Activated CD8-positive, alpha-beta memory T cell treated with anti-CD3 and anti-CD28 coated beads, Interleukin-2, amount 10 ng/mL, durations not matched to agents 7 days and 5 days (primary cell): ENCODE measurements around the gene FGF12. TPM values are rescaled to one million over a fixed set of nuclear protein-coding genes. Genes with fewer than 3 reads are reported as not detected.

Experiments used
- ATAC-seq: fragments of 150-1000 bp; cut with Tn5 transposase; one replicate; pipeline ENCODE4 v1.10.0; 2021; ENCODE audit warnings: moderate library complexity
- CTCF ChIA-PET: fragments of 350-600 bp; sonication (Branson Sonifier 250); formaldehyde crosslinking; loops from one replicate; lab custom pipeline; 2021; ENCODE audit warnings: antibody characterized with exemption; lab: Charles Lee
- DNase-seq: peaks from one replicate; pipeline ENCODE4 v3.0.0-alpha.2; 2020
- H3K27ac Mint-ChIP-seq: one replicate; pipeline ENCODE4 v1.8.0; 2021; ENCODE audit warnings: mild to moderate bottlenecking, mixed read lengths
- H3K27me3 Mint-ChIP-seq: one replicate; pipeline ENCODE4 v1.8.0; 2021; ENCODE audit warnings: mixed read lengths
- H3K36me3 Mint-ChIP-seq: one replicate; pipeline ENCODE4 v1.8.0; 2021; ENCODE audit warnings: mild to moderate bottlenecking, mixed read lengths
- H3K4me1 Mint-ChIP-seq: one replicate; pipeline ENCODE4 v1.8.0; 2021; ENCODE audit warnings: mixed read lengths
- H3K4me3 Mint-ChIP-seq: one replicate; pipeline ENCODE4 v1.8.0; 2021; ENCODE audit warnings: mild to moderate bottlenecking, moderate library complexity, mixed read lengths
- H3K9me3 Mint-ChIP-seq: one replicate; pipeline ENCODE4 v1.8.0; 2022; ENCODE audit warnings: low read depth, mixed read lengths
- total RNA-seq, 2 experiments: library from RNA; stranded (reverse); gene quantifications; one replicate each; pipeline ENCODE4 v1.2.3, GENCODE V29; 2021

FGF12 gene
- total RNA-seq, 2 experiments from 2014 or later = not detected

DNA sequence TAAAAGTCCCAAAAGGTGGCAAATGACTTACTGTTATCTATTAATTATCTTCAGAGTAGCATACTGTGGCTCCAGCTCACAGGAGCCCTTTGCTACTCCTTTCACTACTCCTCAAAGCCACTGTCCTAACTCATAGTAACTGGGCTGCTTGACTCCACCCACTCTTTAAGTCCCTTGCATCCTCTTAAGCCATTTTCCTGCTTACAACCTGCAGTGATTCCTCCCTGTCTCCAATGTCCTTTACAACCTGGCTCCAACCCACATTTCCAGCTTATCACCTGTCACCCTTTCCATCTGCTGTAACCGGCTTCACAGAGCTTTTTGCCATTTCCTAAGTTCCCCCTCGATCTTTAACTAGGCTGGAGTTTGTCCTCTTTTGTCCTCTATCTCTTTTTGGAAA lies 388.1 kb downstream of the FGF12 start:
- ATAC-seq (no peak), DNase-seq (no peak)
- Mint-ChIP-seq H3K27ac (no peak overlapping the region), H3K4me1 (no peaks in the 10 kb centered on the region), H3K36me3 (no peaks in the 10 kb centered on the region), H3K27me3 (no peaks in the 10 kb centered on the region), H3K9me3 (no peaks in the 10 kb centered on the region), H3K4me3 (no peak overlapping the region)
- CTCF ChIA-PET = no interaction called here

DNA sequence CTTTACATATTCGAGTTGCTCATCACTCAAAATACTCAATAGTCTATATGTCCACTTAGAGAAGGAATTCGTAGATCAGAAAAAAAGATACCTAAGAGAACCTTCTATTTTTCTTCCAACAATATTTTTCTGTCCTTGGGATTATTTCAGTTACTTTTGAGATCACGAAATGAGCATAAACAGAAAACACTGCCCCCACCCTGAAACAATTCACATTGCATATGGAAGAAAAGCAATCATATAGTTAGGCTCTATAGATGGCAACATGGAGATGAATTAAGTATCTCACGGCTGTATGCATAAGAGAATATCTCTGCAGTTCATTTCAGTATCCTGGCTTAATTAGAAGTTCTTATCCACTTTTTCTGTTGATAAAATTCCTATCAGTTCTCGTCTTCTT lies 391.1 kb downstream of the FGF12 start:
- H3K9me3 Mint-ChIP-seq = no peaks in the 10 kb centered on the region
- CTCF ChIA-PET = no interaction called here

DNA sequence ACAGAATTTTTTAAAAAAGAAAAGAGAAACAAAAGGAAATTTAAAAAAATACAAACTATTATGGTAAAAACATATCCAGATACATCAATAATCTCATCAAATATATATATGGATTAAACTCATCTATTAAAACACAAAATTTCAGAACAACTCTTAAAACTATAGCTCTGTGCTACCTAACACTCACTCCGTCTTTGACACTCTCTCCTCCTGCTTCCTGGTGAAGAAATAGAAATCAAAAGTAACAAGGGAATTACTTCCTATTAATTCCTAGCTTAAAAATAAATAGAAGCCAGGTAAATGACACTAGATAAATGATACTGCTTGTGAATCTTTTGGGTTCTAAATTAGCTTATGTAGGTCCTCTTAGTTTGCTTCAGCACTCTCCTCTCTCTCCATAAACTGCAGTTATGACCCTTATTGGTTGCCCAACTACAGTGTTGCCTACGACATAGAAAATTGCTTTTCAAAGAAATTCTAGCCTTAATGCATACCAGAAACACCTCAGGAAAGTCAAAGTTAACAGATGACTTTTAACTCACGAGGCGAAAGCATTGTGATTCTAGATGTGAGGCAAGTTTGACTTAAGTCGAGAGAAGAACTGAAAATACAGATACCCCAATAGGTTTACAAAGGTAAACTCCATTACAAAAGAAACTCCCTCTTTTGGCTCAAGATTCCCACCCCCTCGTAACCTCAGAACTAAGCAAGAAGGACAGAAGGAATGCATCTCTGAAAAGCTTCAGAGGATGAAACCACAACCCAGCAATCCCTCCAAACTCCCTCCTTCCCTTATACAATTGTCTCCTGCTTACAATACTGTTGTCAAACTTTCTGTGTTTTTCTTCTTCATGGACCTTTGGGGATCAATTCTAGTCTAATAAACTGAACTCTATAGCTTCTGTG lies 394.7 kb downstream of the FGF12 start:
- no peak overlapping the region for H3K27ac Mint-ChIP-seq
- H3K4me1 Mint-ChIP-seq = peaks cover 6% of the 10 kb centered on the region
- H3K9me3 Mint-ChIP-seq = no peaks in the 10 kb centered on the region
- ATAC-seq (no peak), DNase-seq (no peak)
- no peaks in the 10 kb centered on the region for H3K36me3 Mint-ChIP-seq
- peak overlapping the region; percentile 23 for H3K4me3 Mint-ChIP-seq
- CTCF ChIA-PET = no interaction called here
- no peaks in the 10 kb centered on the region for H3K27me3 Mint-ChIP-seq

More for the DNA sequence above, 391.1 kb downstream of the FGF12 start:
- Mint-ChIP-seq H3K4me1 (peaks cover 4% of the 10 kb centered on the region), H3K27ac (no peak overlapping the region), H3K27me3 (no peaks in the 10 kb centered on the region), H3K4me3 (no peak overlapping the region), H3K36me3 (no peaks in the 10 kb centered on the region)
- ATAC-seq (no peak), DNase-seq (no peak)

DNA sequence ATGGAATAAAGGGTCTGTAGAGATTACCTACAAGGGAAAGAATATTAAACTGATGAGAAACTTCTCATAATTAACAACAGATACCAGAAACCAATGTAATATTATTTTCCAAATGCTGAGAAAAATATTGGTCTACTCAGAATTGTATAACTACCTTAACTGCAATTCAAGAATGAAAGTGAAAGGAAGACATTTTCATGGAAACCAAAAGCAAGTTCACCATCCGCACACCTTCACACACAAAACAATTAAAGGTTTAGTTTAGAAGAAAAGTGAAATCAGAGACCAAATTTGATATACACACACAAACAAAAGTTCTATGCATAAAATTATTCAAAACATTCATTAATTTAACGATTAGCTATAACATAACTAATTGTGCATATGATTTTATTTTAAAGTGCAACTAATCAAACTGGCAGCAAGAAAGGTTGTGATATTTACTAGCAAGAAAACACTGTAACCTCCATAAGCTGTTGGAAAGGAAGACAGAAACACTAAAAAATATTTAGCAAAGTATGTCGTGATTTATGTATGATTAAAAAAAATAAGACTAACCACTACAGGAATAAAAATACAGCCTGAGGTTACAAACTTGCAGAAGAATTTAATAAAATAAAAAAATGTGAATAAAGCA lies 395.5 kb downstream of the FGF12 start:
- ATAC-seq (no peak), DNase-seq (no peak)
- H3K36me3 Mint-ChIP-seq = no peaks in the 10 kb centered on the region
- CTCF ChIA-PET = no interaction called here
- no peak overlapping the region for H3K27ac Mint-ChIP-seq
- H3K4me1 Mint-ChIP-seq = peaks cover 6% of the 10 kb centered on the region
- peak overlapping the region; percentile 32 for H3K4me3 Mint-ChIP-seq
- H3K9me3 Mint-ChIP-seq = no peaks in the 10 kb centered on the region
- H3K27me3 Mint-ChIP-seq = no peaks in the 10 kb centered on the region

DNA sequence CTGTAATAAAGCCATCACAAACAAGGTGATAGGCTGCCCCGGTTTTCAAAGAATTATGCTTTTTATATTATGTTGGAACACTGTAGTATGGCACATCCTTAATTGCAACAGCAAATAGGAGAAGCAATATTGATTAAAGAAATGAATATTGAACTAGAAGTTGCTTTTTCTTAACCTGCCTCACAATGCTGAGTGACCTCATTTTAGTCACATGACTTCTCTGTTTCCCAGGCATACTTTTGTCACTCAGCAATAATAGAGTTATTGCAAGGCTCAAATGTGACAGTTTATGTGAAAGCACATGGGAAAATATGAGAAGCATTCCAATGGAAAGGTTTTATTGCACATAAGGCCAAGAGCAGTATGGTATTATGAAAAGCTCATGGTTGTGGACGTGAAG lies 400.7 kb downstream of the FGF12 start:
- H3K4me3 Mint-ChIP-seq = no peak overlapping the region
- H3K27ac Mint-ChIP-seq = no peak overlapping the region
- H3K4me1 Mint-ChIP-seq = peaks cover 4% of the 10 kb centered on the region
- ATAC-seq = no peak
- no peaks in the 10 kb centered on the region for H3K27me3 Mint-ChIP-seq
- CTCF ChIA-PET = no interaction called here
- H3K36me3 Mint-ChIP-seq = no peaks in the 10 kb centered on the region
- no peak for DNase-seq
- peaks cover 3% of the 10 kb centered on the region for H3K9me3 Mint-ChIP-seq

DNA sequence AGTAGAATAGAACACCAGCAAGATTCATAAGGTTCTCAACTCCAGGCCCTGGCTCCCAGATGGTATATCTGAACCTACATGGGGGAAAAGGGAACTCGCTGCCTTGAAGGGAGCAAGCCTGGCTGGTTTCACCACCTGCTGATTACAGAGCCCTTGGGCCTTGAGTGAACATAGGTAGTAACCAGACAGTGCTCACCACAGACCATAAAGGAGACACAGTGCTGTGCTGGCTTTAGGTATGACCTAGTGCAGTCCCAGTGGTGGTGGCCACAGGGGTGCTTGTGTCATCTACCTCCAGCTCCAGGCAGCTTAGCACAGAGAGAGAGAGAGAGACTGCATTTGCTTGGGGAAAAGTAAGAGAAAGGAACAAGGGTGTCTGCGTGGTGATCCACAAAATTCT lies 409.8 kb downstream of the FGF12 start:
- ATAC-seq = no peak
- CTCF ChIA-PET = no interaction called here
- no peak overlapping the region for H3K27ac Mint-ChIP-seq

DNA sequence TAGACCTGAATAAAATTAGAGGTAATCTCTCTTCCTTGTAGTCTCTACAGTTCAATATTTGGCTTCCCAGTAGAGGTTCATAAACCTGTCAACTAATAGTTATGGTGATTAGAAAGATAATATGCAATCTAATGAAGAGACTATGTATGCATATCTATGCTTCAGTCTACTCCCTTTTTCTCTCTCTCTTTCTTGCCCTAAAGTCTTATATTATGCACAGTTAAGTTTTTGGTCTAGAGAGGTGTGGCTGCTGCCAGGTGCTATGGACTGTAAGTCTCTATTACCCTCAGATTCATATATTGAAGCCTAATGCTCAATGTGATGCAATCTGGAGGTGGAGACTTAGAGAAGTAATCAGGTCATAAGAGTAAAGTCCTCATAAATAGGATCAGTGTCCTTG lies 413.7 kb downstream of the FGF12 start:
- no peak overlapping the region for H3K27ac Mint-ChIP-seq
- no peak overlapping the region for H3K4me3 Mint-ChIP-seq
- no peaks in the 10 kb centered on the region for H3K9me3 Mint-ChIP-seq

More for the DNA sequence above, 409.8 kb downstream of the FGF12 start:
- Mint-ChIP-seq H3K27me3 (no peaks in the 10 kb centered on the region), H3K4me1 (no peaks in the 10 kb centered on the region), H3K4me3 (no peak overlapping the region), H3K9me3 (no peaks in the 10 kb centered on the region), H3K36me3 (no peaks in the 10 kb centered on the region)
- DNase-seq = no peak

DNA sequence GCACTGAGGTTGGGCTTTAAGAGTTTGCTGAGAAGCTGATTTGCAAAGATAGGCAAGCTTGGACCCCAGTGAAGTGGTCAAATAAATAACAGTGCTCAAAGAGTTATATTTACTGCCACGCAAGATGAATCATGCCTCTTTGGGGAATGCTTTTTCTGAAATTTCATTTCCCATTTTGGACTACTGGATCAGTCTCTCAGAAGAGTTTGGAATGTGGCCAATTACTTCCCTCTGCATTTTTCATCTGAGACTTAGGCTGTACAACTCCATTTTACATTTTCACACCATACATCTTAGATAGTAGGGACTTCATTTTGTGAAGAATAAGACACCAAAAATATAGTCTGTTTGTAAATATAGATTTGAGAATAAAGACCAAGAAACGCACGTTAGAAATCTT lies 419.7 kb downstream of the FGF12 start:
- Mint-ChIP-seq H3K4me1 (no peaks in the 10 kb centered on the region), H3K27ac (no peak overlapping the region), H3K4me3 (no peak overlapping the region), H3K27me3 (no peaks in the 10 kb centered on the region), H3K36me3 (no peaks in the 10 kb centered on the region), H3K9me3 (no peaks in the 10 kb centered on the region)
- DNase-seq = no peak
- CTCF ChIA-PET = no interaction called here
- no peak for ATAC-seq

More for the DNA sequence above, 413.7 kb downstream of the FGF12 start:
- ATAC-seq (no peak), DNase-seq (no peak)
- Mint-ChIP-seq H3K36me3 (no peaks in the 10 kb centered on the region), H3K27me3 (no peaks in the 10 kb centered on the region), H3K4me1 (no peaks in the 10 kb centered on the region)
- CTCF ChIA-PET = no interaction called here

DNA sequence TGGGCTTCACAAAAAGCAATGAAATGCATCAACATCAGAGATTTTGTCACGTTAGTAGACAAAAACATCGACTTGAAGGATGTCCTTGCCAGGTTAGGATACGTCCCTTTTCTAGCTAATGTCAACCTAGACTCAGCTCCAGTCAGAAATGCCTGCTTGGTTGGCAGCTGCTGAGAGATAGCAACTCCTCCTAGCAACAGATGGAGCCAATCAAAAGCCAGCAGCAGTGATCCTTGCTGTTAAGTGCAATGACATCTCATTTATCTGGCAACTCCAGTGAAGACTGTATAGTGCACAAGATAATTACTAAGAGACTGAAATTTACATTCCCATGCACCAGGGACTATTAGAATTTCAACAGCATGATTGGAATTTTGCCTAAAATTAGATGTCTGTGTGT lies 424.1 kb downstream of the FGF12 start:
- CTCF ChIA-PET = no interaction called here
- H3K27me3 Mint-ChIP-seq = no peaks in the 10 kb centered on the region
- no peak for ATAC-seq

DNA sequence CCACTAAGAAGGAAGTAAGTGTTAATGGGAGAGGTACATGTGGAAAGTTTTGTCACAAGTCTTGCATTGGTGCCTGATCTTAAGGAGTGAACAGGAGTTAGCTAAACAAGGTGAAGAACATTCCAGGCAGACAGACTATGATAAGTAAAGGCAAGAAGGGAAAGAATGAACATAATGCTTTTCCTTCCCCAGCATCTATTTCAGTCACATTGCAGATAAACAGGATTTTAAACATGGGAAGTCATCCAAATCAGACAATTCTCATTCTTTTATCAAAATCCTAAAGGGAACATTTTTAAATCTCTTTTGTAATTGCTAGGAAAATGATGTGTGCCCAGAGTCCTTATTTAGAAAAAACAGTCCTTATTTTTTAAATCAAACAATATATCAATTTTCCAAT lies 424.6 kb downstream of the FGF12 start:
- no peaks in the 10 kb centered on the region for H3K4me1 Mint-ChIP-seq
- no peak overlapping the region for H3K4me3 Mint-ChIP-seq
- DNase-seq (no peak), ATAC-seq (no peak)
- H3K36me3 Mint-ChIP-seq = no peaks in the 10 kb centered on the region
- CTCF ChIA-PET = no interaction called here
- H3K27ac Mint-ChIP-seq = no peak overlapping the region
- no peaks in the 10 kb centered on the region for H3K9me3 Mint-ChIP-seq
- no peaks in the 10 kb centered on the region for H3K27me3 Mint-ChIP-seq

More for the DNA sequence above, 424.1 kb downstream of the FGF12 start:
- no peak for DNase-seq
- H3K9me3 Mint-ChIP-seq = no peaks in the 10 kb centered on the region
- no peak overlapping the region for H3K27ac Mint-ChIP-seq
- no peaks in the 10 kb centered on the region for H3K4me1 Mint-ChIP-seq
- no peak overlapping the region for H3K4me3 Mint-ChIP-seq
- no peaks in the 10 kb centered on the region for H3K36me3 Mint-ChIP-seq

DNA sequence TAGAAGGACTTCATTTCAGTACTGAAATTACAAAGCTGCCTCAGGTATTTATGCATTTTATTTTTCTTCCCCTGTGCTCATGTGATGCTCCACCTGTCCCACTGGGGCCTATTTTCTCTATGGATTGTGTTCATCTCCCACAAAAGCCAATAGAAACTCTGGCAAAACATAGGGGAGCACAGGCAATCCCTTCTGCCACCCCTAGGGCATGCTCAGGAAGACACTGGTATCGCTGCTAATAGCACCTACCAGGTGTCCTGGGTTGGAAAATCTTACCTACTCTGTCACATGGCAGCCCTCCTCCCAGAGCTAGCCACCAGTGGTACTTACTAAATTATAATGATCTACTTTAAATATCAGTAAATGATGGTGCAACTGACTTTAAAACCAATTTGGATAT lies 427.4 kb downstream of the FGF12 start:
- Mint-ChIP-seq H3K4me1 (no peaks in the 10 kb centered on the region), H3K36me3 (no peaks in the 10 kb centered on the region), H3K9me3 (no peaks in the 10 kb centered on the region), H3K27ac (no peak overlapping the region), H3K4me3 (no peak overlapping the region), H3K27me3 (no peaks in the 10 kb centered on the region)
- CTCF ChIA-PET = no interaction called here
- DNase-seq = no peak
- no peak for ATAC-seq

DNA sequence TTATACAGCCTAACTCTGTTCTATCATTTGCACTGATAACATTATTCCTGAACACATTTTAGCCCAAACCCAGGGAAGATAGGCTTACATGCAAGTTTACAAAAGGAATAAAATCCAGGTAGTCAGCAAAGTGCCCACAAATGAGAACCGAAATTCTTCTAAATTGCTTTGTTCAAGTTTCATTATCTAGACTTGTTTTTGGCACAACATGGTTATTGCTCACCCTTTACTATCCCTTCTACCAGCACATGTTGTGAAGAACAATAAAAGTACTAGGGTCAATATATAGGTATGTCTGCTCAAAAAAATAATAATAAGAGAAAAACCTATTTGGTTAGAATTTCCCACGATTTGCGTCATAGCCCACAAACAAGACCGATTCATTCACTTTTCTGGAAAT lies 430.5 kb downstream of the FGF12 start:
- no peaks in the 10 kb centered on the region for H3K36me3 Mint-ChIP-seq
- H3K4me3 Mint-ChIP-seq = no peak overlapping the region
- CTCF ChIA-PET = no interaction called here
- H3K4me1 Mint-ChIP-seq = no peaks in the 10 kb centered on the region
- DNase-seq = no peak
- no peak for ATAC-seq
- no peak overlapping the region for H3K27ac Mint-ChIP-seq
- no peaks in the 10 kb centered on the region for H3K9me3 Mint-ChIP-seq
- no peaks in the 10 kb centered on the region for H3K27me3 Mint-ChIP-seq

DNA sequence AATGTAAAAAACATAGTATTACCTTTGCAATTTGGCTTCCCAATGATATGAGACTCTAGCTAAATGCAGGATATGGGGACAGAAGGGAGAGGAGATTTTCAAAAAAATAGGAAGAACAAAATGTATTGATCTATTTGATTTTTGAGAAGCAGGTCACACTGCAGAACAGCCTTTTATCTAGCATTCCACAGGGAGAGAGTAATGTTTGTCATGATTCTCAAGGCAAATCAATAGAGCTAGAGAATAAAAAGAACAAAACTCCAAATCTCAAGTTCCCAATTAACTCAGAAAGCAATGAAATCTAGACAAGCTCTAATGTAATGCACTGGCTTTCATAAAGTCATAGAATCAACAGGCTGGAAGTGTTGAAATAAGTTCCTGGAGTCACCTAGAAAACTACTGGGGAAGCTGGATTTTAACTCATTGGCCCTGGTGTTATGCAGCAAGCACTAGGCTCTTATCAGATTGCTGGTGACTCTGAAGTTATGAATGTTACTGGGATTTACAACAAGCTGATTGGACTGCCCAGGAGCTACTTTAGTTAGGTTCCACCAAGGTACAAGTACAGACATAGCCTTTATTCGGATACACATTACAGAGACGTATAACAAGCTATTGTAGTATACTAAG lies 442.8 kb downstream of the FGF12 start:
- no peak overlapping the region for H3K4me3 Mint-ChIP-seq
- no peak overlapping the region for H3K27ac Mint-ChIP-seq

More for the DNA sequence above, 442.8 kb downstream of the FGF12 start:
- H3K36me3 Mint-ChIP-seq = no peaks in the 10 kb centered on the region
- DNase-seq (no peak), ATAC-seq (no peak)
- H3K9me3 Mint-ChIP-seq = no peaks in the 10 kb centered on the region
- H3K4me1 Mint-ChIP-seq = no peaks in the 10 kb centered on the region
- H3K27me3 Mint-ChIP-seq = no peaks in the 10 kb centered on the region
- CTCF ChIA-PET = no interaction called here
